HG03469 (cell line): ENCODE measurements around the gene KCNIP1.

Source experiments
- ATAC-seq: cut with Tn5 transposase; IDR thresholded peaks from one replicate; pipeline ENCODE4 v1.9.1; 2021; ENCODE audit warnings: mild to moderate bottlenecking, moderate library complexity, moderate number of reproducible peaks; ENCODE audit not compliant: unreplicated experiment

KCNIP1 gene

DNA sequence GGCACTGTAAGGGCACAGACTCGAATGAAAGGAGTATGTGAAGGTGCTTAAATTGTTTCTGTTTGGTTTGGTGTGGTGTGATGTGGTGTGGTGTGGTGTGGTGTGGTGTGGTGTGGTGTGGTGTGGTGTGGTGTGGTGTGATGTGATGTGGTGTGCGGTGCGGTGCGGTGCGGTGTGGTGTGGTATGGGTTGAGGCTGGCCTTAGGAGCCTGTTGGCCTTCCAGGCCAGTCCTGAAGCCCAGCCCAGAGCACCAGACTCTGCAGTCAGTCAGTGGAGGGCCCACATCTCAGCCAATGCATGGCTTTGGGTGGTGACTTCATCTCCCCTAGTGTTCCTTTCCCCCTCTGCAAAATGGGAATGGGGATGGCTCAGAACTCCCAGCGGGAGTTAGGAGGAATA lies 85.8 kb downstream of the KCNIP1 start:
- no peak for ATAC-seq

DNA sequence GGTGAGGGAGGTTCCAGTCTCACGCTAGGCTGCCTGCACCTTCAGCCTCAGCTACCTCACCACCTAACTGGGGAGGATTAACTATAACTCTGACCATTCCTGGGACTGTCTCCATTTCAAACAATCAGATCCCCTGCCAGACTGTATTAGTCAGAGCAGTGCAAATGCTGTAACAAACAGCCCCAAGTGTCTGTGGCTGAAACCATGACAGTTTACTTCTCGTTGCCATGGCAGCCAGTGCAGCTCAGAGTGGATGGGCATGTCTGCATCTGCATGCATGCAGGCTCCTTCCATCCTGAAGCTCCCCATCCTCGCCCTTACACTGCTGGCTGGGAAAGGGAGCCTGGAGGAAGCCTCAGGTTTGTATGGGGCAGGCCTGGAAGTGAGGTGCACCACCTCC lies 86.7 kb downstream of the KCNIP1 start:
- no peak for ATAC-seq

DNA sequence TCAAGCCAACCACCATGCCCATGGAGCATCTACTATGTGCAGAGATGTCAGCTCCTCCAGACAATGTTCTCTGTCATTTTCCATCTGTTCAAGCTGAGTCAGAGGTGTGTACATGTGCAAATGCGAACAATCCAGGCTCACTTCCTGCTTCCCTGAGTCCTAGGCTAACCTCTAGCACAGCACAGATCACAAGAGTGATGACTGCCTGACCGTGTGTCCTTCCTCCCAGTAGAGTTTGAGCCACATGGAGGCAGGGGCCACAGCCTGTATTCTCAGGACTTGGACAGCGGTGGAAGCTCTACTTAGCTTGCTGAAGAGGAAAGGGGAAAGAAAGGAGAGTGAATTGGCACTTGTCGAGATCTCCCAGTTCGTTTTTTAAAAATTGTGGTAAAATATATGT lies 87.2 kb downstream of the KCNIP1 start:
- no peak for ATAC-seq

DNA sequence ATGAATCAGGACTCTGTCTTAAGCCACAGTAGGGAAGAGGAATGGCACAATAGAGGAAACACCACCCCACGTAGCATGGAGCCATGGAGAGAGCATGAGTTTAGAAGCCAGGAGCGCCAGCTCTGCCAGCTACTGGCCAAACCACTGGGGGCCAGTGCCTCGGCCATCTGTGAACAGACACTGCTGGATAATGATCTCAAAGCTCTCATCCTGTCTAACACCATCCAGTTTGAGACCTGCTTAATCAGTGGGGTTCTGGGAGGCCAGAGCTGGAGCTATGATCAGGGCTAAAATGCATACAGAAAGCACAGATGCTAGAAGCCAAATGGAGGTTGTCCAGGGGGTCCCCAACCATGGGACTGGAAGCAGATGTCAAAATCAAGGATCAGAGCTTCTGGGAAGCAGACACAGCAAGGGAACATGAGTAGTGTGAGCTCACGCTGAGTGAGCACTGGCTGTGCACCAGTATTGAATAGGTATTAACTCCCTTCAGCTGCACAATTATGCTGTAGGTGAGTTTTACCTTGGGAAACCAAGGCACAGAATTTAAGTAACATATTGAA lies 92.7 kb downstream of the KCNIP1 start:
- no peak for ATAC-seq

DNA sequence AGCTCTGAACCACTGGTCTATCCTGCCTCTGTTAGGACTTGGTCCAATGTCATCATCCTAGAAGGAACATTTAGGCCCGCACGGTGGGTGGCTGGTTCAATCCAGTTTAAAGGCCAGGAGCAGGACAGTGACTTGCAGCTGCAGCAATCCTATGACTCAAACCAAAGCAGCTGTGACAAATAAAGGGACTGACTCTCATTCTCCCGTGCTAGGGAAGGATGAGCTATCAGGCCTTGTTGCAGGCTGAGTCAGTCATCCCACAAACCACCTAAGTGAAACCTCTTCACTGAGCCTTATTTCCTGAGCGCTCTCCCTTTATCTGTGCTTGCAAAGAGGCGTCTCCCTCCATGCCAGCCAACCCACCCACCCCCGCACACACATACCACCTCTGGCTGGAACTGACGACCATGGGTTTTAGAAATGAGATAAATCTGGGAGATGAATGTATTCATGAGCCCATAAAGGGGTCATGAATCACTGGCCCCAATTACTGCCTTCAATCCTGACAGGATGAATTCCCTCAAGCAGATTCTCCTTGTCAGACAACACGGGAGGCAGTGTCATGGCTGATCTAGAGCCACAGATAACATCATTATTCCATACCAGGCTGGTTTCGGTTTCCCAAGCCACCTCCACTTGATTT lies 93.4 kb downstream of the KCNIP1 start:
- ATAC-seq = peak; percentile 50

DNA sequence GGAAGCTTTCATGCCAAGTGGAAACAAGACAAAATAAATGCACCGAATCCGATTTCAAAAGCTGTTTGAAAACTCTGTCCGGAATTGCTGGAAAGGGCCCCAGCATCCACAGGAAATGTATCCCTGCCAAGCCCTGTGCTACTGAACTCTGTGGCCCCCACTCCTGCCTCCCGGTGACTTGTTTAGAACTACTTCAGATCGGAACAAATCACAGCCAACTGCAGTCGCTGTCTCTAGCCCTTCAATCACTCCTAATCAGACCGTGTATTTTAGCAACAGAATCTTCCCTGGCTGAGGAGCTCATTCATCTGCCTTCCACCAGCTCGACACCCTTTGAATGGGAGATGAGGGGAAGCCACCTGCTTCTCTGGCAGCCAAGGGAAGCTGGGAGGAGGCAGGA lies 94.1 kb downstream of the KCNIP1 start:
- no peak for ATAC-seq

DNA sequence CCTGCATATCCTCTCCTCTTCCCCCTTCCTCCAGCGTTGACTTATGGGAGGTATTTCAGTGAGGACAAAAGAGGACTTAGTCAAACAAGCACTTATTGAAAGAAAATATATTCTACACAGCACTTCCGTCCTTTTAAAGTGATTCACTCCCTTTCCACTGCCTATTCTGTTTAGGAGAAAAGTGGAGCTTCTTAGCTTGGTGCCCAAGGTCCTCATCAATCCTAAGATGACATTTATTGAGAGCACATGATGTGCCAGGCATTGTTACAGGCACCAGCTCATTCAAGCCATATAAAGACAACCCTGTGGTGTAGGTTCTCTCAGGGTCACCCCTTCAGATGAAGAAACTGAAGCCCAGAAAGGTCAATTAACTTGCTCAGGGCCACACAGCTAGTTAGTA lies 95.9 kb downstream of the KCNIP1 start:
- ATAC-seq = no peak

DNA sequence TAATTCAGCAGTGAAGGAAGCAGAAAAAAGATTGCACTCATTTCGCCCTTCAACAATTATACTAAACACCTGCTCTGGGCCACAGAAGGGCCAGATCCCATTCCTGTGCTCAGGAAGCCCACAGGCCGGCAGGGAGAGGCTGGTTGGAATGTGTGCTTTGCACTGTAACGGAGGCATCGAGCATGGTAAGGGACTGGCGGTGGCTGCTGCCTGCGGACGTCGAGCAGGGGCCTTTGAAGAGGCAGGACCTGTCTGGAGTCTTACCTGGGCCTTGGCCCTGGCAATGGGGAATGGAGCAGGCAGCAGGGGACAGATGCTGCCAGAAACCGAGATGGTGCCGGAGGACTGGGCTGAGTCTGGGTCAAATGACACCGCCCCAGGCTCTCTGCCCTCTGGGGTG lies 97.8 kb downstream of the KCNIP1 start:
- no peak for ATAC-seq

DNA sequence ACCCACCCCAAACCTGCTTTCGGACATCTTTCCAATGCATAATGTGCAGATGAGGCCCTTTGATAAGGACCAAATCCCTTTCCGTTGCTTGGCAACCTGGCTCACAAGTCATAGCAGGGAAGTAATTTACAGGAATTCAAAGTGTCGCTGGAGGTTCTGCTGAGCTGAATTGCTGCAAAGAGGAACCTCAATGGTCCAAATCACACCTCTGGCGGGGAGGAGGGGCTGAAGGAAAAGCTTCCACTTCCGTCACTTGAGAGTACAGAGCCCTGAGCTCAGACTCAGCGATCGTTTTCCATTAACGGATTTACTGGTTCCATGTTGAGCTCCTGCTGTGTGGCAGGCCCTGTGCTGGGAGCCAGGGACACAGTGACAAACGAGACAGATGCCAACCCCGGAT lies 99.3 kb downstream of the KCNIP1 start:
- ATAC-seq = no peak

DNA sequence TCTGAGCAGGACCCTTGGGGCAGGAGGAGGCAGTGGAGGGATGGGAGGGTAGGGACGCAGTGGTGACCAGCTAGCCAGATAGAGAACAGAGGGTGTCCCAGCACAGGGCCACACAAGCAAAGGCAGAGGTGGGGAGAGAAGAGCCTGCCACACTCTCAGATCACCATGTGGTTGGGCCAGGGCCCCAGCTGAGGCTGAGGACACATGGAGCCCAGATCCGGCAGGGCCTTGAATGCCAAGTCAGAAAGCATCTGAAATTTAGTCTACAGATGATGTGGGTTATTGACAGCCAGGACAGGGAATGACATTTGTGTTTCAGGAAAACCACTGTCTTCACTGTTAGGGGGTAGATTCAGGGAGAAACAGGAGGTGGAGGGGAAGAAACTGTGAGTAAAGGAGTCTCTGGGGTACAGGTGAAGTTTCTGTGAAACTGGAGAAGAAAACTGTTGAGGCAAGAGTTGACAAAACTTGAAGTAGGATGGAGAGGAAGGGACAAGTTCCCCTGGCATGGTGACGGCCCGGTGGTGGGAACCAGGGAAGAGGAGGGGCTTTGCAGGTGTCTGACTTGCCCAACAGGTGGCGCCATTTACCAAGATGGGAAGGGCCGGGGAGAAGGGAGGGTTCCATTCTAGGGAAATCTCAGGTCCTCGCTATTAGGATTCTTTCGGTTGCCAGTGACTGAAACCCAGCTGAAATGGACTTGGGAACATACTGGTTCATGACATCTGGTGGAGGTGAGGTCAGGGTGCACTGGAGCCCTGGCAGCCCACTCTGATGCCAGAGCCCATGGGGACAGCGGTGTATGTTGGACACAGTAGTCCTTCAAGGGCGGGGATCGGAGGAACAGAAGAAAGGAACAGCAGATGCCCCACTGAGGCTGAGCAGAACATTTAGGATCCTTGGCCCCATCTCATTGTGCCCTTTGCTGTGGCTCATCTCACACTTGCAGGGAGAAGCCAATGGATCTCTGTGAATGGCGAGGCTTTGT lies 100.1 kb downstream of the KCNIP1 start:
- ATAC-seq = no peak

DNA sequence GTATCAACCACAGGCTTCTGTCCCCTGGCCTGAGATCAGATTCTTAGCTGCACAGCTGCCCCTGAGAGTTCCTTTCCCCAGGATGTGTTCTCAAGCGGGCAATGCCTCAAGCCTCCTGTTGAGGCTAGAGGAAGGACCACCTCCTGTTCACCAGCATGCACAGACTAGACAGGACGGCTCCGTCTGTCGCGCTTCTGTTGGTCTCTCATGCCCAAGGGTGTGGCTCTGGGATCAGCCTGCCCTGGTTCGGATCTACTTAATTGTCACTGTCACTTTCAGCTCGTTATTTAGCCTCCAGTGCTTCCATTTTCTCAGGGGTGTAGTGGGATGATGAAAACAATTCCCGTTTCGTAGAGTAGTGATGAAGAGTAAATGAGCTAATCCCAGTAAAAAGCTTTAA lies 103.1 kb downstream of the KCNIP1 start:
- ATAC-seq = no peak

DNA sequence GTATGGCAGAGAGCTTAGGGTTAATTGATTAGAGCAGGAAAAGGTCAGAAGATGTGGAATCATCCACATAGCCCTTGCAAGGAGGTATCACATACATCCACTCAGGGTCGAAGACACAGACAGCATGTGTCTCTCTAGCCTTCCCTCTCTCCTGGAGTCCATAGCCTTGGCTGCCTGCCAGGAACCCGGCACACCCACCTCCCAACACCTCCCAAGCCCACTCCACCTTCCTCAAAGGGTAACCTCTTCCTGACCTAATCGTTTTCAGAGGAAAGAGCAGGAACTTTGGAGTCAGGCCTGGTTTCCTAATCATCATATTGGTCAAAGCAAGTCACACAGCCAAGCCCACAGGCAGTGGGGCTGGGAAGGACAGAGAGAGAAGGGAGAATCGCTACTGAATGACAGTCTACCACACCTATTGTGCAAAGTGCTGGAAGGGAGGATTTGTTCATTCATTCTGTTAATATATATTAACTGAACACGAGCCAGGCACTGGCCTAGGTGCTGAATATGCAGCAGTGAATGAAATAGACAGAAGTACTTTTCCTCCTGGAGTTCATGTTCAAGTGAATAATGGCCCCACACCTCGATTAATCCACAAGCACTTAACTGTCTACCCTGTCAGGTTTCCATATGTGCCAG lies 107.8 kb downstream of the KCNIP1 start:
- ATAC-seq = no peak

DNA sequence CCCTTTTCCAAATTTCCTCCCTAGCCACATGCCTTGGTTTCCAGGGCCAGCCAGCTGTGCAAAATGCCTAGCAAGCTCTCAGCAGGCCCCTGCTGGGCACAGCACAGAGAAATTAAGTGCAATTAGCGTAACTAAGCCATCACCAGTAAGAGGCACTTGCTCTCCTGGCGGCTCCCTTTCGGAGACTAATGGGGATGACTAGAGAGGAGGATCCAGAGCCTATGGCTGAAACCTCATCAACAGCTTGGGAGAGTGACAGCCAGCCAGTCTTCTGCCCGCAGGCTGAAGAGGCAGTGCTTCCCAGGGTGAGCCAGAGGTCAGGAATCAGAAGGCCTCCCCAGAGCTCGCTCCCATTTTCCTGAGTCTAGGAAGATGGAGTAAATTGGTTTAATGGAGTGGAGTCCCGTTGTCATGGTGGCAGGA lies 108.4 kb downstream of the KCNIP1 start:
- ATAC-seq = no peak

DNA sequence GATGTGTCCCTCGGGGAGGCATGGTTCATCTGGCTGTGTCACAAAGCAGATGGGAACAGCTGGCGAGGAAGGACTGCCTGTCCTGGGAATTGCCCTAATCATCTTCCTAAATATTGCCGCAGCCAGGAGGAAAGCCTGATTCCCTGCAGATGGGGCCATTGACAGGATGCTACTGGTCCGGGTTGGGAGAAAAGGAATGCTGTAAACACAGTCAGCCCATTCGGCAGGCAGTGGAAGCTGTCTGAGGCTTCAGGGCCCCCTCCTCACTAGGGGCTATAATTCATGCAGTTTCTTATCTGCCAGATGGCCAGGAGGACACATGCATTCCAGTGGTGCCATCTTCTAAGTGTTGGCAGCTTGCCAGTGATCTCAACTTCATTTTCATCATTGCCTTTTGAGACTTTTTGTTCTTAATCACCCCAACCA lies 110.3 kb downstream of the KCNIP1 start:
- no peak for ATAC-seq

DNA sequence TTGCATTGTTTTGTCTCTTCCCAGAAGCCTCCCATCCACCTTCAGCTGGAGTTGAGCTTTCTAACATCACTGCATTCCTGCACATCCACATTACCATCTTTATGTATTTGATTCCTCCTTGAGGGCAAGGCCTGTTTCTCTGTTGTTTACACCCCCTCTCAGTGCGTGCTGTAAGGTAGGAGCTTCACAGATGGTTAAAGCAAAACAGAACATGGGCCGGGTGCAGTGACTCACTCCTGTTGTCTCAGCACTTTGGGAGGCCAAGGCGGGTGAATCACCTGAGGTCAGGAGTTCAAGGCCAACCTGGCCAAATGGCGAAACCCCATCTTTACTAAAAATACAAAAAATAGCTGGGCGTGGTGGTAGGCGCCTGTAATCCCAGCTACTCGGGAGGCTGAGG lies 110.9 kb downstream of the KCNIP1 start:
- no peak for ATAC-seq

DNA sequence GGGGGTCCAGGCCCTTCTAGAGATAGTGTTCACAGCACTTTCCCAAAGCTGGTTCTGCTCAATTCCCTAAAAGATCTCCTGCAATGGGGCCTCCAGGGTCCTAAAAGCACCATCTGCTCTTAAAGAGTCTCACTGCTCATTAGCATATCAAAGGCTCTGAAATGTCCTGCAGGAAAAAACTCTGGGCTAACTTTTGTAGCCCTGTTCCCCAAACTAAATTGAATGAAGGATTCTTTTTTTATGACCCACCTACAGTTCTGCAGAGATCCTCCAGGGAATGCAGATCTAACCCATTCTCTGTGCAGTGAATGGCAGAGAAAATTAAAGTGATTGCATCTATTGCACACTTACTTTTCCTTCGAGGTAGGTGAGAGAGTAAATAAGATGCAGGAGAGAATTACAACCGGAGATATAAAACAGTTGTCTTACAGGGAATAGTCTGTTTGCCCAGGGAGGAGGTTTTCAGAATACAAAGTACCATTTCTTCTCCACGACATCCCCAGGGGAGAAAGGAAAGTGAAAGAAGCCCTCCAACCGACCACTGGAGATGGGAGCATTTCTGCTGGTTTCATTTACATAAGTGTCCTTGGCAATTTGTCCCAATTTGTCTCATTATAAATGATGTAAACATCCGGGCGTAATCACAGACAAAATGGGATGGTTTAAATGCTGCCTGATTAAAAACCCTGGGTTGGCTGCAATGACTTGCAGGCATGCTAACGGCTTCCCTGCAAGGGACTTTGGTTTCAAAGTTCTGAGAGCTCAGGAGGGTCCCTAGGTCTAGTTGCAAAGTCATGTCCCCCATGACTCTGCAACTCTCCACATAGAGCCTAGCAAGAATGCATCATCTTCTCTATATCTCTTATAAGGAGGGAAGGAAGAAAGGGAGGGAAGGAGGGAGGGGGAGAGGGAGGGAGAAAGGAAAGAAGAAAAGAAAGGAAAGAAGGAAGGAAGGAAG lies 114.0 kb downstream of the KCNIP1 start:
- ATAC-seq = no peak

DNA sequence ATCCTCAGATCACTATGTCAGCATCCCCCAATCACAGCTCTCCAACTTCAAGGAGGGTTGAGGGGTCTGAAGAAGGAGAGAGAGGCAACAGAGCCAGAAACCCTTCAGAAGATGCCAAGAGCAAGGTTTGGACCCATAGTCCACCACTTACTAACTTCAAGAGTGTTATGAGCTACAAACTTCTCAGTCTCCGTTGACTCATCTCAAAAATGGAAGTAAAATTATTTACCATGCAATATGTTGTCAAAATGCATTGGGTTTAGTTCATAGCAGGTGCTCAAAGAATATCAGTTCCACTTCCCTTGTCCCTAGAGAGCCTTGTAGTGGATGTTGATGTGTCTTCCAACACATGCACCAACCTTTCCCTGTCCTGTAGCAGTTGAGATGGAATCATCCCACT lies 116.0 kb downstream of the KCNIP1 start:
- no peak for ATAC-seq

DNA sequence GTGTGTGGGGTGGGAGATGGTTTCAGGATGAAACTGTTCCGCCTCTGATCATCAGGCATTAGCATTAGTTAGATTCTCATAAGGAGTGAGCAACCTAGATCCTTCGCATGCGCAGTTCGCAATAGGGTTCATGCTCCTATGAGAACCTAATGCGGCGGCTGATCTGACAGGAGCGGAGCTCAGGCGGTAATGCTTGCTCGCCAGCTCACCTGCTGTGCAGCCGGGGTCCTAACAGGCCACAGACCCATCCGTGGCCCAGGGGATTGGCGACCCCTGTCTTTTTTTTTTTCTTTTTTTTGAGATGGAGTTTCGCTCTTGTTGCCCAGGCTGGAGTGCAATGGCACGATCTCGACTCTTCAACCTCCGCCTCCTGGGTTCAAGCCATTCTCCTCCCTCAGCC lies 119.1 kb downstream of the KCNIP1 start:
- no peak for ATAC-seq

DNA sequence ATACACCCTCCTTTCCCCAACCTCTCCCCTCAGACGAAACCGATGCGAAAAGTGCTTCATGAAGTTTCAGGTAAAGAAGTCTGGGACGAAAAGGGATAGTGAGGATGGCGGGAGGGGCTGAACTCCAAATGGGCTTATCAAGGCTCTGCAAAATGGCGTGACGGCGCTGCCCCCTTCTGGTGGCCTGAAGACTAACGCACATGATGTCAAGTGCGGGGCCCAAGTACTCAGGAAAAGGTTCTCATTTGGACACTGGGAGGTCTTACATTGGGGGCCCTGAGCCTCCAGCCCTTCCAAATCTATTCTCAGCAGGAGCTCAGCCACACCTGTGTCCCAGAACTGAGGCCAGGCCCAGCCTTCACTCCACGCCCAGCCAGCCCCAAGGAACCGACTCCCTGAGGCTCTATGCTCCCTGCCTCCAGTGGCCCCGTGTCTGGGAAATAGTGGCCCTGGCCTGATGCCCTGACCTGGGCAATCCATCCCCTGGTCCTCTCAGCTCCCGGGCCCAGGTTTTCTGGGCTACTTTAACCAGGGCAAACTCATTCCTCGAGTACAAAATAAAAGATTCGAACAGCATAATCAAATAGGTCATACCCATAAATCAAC lies 119.9 kb downstream of the KCNIP1 start:
- no peak for ATAC-seq
